ENCODE results near the gene C13orf42. TPM values are rescaled to one million over a fixed set of nuclear protein-coding genes. Genes with fewer than 3 reads are reported as not detected.

C13orf42 gene
- total and polyA plus RNA-seq, 2 experiments from 2014 or later, result 9.4 to 96.5 TPM

DNA sequence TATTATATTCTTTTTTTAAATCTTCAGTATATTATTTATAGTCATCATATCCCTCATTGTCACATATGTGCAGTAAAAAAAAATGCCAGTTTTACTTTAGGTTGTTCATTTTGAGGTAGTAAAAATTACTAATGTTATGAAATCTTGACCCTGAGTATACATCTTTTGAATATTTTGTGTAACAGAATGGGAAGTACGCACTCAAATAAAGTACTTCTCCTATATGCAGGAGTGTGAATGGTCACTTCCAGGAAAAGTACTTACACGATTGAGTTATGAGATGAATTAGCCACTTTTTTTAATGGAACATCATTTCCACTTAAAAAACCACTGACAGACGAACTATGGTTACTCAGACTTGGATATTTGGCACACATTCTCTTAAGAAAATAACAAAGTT lies 58.5 kb downstream of the C13orf42 start:
- Histone ChIP-seq H3F3A (replicated peaks; ENCODE audit: low read depth) (no peaks in the 10 kb centered on the region), H3K27ac (ENCODE audit: low read depth) (no peak overlapping the region), H4K20me1 (replicated peaks; ENCODE audit: insufficient read depth) (no peaks in the 10 kb centered on the region), H3K4me1 (ENCODE audit: insufficient read depth) (no peaks in the 10 kb centered on the region), H3K4me2 (no peak overlapping the region), H3K36me3 (ENCODE audit: insufficient read depth) (no peaks in the 10 kb centered on the region), H3K79me2 (replicated peaks; ENCODE audit: insufficient read depth) (no peaks in the 10 kb centered on the region), H2AFZ (no peak overlapping the region), H3K9me2 (ENCODE audit: insufficient read depth) (no peaks in the 10 kb centered on the region; the same call in none of the 2 replicates), H3K4me3 (no peak overlapping the region), H3K27me3 (ENCODE audit: insufficient read depth) (no peaks in the 10 kb centered on the region)
- H3K27ac Mint-ChIP-seq, result no peak overlapping the region
- H3K36me3 Mint-ChIP-seq (ENCODE audit: low read depth), result no peaks in the 10 kb centered on the region
- no peaks in the 10 kb centered on the region for H3K27me3 Mint-ChIP-seq (ENCODE audit: insufficient read depth, low read depth, poor library complexity)
- TF ChIP-seq EZH2 (IDR thresholded peaks at IDR 0.05; ENCODE audit: low read depth, unreplicated experiment) (no peak), STAT1 (IDR thresholded peaks at IDR 0.05; ENCODE audit: unreplicated experiment) (no peak), ZNF114 (CRISPR knock-in tag; IDR thresholded peaks at IDR 0.05) (no peak), NANOG (IDR thresholded peaks at IDR 0.05; ENCODE audit: borderline replicate concordance) (no peak), JUNB (IDR thresholded peaks at IDR 0.05; ENCODE audit: unreplicated experiment) (no peak), CREB1 (CRISPR knock-in tag; IDR thresholded peaks at IDR 0.05; ENCODE audit: low read depth) (no peak), POLR2AphosphoS5 (IDR thresholded peaks at IDR 0.05; ENCODE audit: low read depth) (no peak), ZNF331 (CRISPR knock-in tag; IDR thresholded peaks at IDR 0.05; ENCODE audit: low read depth) (no peak), EZH2phosphoT487 (IDR thresholded peaks at IDR 0.05; ENCODE audit: unreplicated experiment) (no peak)
- TF ChIP-seq, protein P1, sequence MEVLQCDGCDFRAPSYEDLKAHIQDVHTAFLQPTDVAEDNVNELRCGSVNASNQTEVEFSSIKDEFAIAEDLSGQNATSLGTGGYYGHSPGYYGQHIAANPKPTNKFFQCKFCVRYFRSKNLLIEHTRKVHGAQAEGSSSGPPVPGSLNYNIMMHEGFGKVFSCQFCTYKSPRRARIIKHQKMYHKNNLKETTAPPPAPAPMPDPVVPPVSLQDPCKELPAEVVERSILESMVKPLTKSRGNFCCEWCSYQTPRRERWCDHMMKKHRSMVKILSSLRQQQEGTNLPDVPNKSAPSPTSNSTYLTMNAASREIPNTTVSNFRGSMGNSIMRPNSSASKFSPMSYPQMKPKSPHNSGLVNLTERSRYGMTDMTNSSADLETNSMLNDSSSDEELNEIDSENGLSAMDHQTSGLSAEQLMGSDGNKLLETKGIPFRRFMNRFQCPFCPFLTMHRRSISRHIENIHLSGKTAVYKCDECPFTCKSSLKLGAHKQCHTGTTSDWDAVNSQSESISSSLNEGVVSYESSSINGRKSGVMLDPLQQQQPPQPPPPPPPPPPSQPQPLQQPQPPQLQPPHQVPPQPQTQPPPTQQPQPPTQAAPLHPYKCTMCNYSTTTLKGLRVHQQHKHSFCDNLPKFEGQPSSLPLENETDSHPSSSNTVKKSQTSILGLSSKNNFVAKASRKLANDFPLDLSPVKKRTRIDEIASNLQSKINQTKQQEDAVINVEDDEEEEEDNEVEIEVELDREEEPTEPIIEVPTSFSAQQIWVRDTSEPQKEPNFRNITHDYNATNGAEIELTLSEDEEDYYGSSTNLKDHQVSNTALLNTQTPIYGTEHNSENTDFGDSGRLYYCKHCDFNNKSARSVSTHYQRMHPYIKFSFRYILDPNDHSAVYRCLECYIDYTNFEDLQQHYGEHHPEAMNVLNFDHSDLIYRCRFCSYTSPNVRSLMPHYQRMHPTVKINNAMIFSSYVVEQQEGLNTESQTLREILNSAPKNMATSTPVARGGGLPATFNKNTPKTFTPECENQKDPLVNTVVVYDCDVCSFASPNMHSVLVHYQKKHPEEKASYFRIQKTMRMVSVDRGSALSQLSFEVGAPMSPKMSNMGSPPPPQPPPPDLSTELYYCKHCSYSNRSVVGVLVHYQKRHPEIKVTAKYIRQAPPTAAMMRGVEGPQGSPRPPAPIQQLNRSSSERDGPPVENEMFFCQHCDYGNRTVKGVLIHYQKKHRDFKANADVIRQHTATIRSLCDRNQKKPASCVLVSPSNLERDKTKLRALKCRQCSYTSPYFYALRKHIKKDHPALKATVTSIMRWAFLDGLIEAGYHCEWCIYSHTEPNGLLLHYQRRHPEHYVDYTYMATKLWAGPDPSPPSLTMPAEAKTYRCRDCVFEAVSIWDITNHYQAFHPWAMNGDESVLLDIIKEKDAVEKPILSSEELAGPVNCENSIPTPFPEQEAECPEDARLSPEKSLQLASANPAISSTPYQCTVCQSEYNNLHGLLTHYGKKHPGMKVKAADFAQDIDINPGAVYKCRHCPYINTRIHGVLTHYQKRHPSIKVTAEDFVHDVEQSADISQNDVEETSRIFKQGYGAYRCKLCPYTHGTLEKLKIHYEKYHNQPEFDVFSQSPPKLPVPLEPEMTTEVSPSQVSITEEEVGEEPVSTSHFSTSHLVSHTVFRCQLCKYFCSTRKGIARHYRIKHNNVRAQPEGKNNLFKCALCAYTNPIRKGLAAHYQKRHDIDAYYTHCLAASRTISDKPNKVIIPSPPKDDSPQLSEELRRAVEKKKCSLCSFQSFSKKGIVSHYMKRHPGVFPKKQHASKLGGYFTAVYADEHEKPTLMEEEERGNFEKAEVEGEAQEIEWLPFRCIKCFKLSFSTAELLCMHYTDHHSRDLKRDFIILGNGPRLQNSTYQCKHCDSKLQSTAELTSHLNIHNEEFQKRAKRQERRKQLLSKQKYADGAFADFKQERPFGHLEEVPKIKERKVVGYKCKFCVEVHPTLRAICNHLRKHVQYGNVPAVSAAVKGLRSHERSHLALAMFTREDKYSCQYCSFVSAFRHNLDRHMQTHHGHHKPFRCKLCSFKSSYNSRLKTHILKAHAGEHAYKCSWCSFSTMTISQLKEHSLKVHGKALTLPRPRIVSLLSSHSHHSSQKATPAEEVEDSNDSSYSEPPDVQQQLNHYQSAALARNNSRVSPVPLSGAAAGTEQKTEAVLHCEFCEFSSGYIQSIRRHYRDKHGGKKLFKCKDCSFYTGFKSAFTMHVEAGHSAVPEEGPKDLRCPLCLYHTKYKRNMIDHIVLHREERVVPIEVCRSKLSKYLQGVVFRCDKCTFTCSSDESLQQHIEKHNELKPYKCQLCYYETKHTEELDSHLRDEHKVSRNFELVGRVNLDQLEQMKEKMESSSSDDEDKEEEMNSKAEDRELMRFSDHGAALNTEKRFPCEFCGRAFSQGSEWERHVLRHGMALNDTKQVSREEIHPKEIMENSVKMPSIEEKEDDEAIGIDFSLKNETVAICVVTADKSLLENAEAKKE (CRISPR knock-in tag; IDR thresholded peaks at IDR 0.05), result no peak
- TF ChIP-seq, protein P2, sequence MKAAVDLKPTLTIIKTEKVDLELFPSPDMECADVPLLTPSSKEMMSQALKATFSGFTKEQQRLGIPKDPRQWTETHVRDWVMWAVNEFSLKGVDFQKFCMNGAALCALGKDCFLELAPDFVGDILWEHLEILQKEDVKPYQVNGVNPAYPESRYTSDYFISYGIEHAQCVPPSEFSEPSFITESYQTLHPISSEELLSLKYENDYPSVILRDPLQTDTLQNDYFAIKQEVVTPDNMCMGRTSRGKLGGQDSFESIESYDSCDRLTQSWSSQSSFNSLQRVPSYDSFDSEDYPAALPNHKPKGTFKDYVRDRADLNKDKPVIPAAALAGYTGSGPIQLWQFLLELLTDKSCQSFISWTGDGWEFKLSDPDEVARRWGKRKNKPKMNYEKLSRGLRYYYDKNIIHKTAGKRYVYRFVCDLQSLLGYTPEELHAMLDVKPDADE (IDR thresholded peaks at IDR 0.05), result no peak
- TF ChIP-seq, protein P3, sequence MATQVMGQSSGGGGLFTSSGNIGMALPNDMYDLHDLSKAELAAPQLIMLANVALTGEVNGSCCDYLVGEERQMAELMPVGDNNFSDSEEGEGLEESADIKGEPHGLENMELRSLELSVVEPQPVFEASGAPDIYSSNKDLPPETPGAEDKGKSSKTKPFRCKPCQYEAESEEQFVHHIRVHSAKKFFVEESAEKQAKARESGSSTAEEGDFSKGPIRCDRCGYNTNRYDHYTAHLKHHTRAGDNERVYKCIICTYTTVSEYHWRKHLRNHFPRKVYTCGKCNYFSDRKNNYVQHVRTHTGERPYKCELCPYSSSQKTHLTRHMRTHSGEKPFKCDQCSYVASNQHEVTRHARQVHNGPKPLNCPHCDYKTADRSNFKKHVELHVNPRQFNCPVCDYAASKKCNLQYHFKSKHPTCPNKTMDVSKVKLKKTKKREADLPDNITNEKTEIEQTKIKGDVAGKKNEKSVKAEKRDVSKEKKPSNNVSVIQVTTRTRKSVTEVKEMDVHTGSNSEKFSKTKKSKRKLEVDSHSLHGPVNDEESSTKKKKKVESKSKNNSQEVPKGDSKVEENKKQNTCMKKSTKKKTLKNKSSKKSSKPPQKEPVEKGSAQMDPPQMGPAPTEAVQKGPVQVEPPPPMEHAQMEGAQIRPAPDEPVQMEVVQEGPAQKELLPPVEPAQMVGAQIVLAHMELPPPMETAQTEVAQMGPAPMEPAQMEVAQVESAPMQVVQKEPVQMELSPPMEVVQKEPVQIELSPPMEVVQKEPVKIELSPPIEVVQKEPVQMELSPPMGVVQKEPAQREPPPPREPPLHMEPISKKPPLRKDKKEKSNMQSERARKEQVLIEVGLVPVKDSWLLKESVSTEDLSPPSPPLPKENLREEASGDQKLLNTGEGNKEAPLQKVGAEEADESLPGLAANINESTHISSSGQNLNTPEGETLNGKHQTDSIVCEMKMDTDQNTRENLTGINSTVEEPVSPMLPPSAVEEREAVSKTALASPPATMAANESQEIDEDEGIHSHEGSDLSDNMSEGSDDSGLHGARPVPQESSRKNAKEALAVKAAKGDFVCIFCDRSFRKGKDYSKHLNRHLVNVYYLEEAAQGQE (IDR thresholded peaks at IDR 0.05; ENCODE audit: unreplicated experiment), result no peak
- ATAC-seq, result no peak
- no peaks in the 10 kb centered on the region for H3K9me3 Mint-ChIP-seq
- H3K4me1 Mint-ChIP-seq, result no peaks in the 10 kb centered on the region
- no peak for DNase-seq (ENCODE audit: low spot score)
- no peak overlapping the region for H3K4me3 Mint-ChIP-seq

Measured in GM23338 (cell line).